ENCODE results near the gene TANC1. TPM values are rescaled to one million over a fixed set of nuclear protein-coding genes. Genes with fewer than 3 reads are reported as not detected.
"Not testable (repeated sequence)": the region's sequence is repeated elsewhere in the genome, so short reads cannot be mapped to it uniquely, and the experiment has no call there.

Gene TANC1
- total and polyA plus RNA-seq, 4 donors, result 7.8 to 58.3 (median 48.0) TPM

GRCh38 chr2:159091976-159092375 is 123.5 kb downstream of the TANC1 start:
- Histone ChIP-seq H3K4me3 (ENCODE audit: low read length in 2 of 2) (no peak overlapping the region), H3K36me3 (ENCODE audit: control insufficient read depth in 1 of 2, insufficient read depth in 2 of 2, low read length in 1 of 2) (no peaks in the 10 kb centered on the region), H3K9me3 (ENCODE audit: control insufficient read depth, low read length) (no peaks in the 10 kb centered on the region), H3K27me3 (ENCODE audit: control insufficient read depth in 1 of 2, insufficient read depth in 2 of 2, low read length in 1 of 2) (no peaks in the 10 kb centered on the region), H3K27ac (ENCODE audit: low read depth in 1 of 2, low read length in 2 of 2) (peak overlapping the region; percentile 83 to 85), H3K4me1 (ENCODE audit: control insufficient read depth in 1 of 2, insufficient read depth in 2 of 2, low read length in 2 of 2) (peaks cover 6 to 13% of the 10 kb centered on the region in 2 donors)
- no peak for DNase-seq
- ATAC-seq (ENCODE audit: low FRiP score), result no peak
- 14 to 22% methylated on average over 4 of the region's 4 CpGs for WGBS, 2 donors
- intact Hi-C loops (cut with DNase I), result loop anchor here (10.0 kb wide), 2 partner anchors 47 to 117 kb away; no protein-coding TSS in a partner anchor

GRCh38 chr2:159093497-159093896 is 125.1 kb downstream of the TANC1 start:
- Histone ChIP-seq H3K27me3 (ENCODE audit: control insufficient read depth in 1 of 2, insufficient read depth in 2 of 2, low read length in 1 of 2) (no peaks in the 10 kb centered on the region), H3K27ac (ENCODE audit: low read depth in 1 of 2, low read length in 2 of 2) (peak overlapping the region; percentile 68 to 87), H3K36me3 (ENCODE audit: control insufficient read depth in 1 of 2, insufficient read depth in 2 of 2, low read length in 1 of 2) (no peaks in the 10 kb centered on the region), H3K9me3 (ENCODE audit: control insufficient read depth, low read length) (no peaks in the 10 kb centered on the region), H3K4me3 (ENCODE audit: low read length in 2 of 2) (no peak overlapping the region), H3K4me1 (ENCODE audit: control insufficient read depth in 1 of 2, insufficient read depth in 2 of 2, low read length in 2 of 2) (peaks cover 6 to 13% of the 10 kb centered on the region in 2 donors)
- DNase-seq, result no peak
- WGBS, 2 donors, result 1 to 4% methylated on average over 2 of the region's 2 CpGs
- ATAC-seq (ENCODE audit: low FRiP score), result no peak
- intact Hi-C loops (cut with DNase I), result loop anchor here (10.0 kb wide), 2 partner anchors 49 to 119 kb away; no protein-coding TSS in a partner anchor

GRCh38 chr2:159094173-159094737 is 125.8 kb downstream of the TANC1 start:
- Histone ChIP-seq H3K4me1 (ENCODE audit: control insufficient read depth in 1 of 2, insufficient read depth in 2 of 2, low read length in 2 of 2) (peaks cover 6 to 15% of the 10 kb centered on the region in 2 donors), H3K36me3 (ENCODE audit: control insufficient read depth in 1 of 2, insufficient read depth in 2 of 2, low read length in 1 of 2) (no peaks in the 10 kb centered on the region), H3K4me3 (ENCODE audit: low read length in 2 of 2) (no peak overlapping the region), H3K27me3 (ENCODE audit: control insufficient read depth in 1 of 2, insufficient read depth in 2 of 2, low read length in 1 of 2) (no peaks in the 10 kb centered on the region), H3K9me3 (ENCODE audit: control insufficient read depth, low read length) (no peaks in the 10 kb centered on the region), H3K27ac (ENCODE audit: low read depth in 1 of 2, low read length in 2 of 2) (peak overlapping the region; percentile 45 to 89)
- intact Hi-C loops (cut with DNase I), result loop anchor here (10.0 kb wide), 2 partner anchors 49 to 119 kb away; no protein-coding TSS in a partner anchor
- ATAC-seq (ENCODE audit: low FRiP score), result peak; percentile 58
- WGBS, 2 donors, result 7 to 8% methylated on average over 10 of the region's 10 CpGs
- peak; percentile 81 to 87 for DNase-seq

GRCh38 chr2:159095813-159096212 is 127.4 kb downstream of the TANC1 start:
- no peaks in the 10 kb centered on the region for H3K9me3 ChIP-seq (ENCODE audit: control insufficient read depth, low read length)
- 74 to 79% methylated on average over 1 of the region's 1 CpG for WGBS, 2 donors
- ATAC-seq (ENCODE audit: low FRiP score) (no peak), DNase-seq (no peak)
- no peak overlapping the region for H3K27ac ChIP-seq (ENCODE audit: low read depth in 1 of 2, low read length in 2 of 2)
- intact Hi-C loops (cut with DNase I), result loop anchor here (10.0 kb wide), 2 partner anchors 51 to 121 kb away; no protein-coding TSS in a partner anchor
- H3K27me3 ChIP-seq (ENCODE audit: control insufficient read depth in 1 of 2, insufficient read depth in 2 of 2, low read length in 1 of 2), result no peaks in the 10 kb centered on the region
- no peaks in the 10 kb centered on the region for H3K36me3 ChIP-seq (ENCODE audit: control insufficient read depth in 1 of 2, insufficient read depth in 2 of 2, low read length in 1 of 2)
- H3K4me3 ChIP-seq (ENCODE audit: low read length in 2 of 2), result no peak overlapping the region
- peaks cover 4 to 15% of the 10 kb centered on the region in 2 donors for H3K4me1 ChIP-seq (ENCODE audit: control insufficient read depth in 1 of 2, insufficient read depth in 2 of 2, low read length in 2 of 2)

GRCh38 chr2:159096302-159096855 is 127.9 kb downstream of the TANC1 start:
- H3K4me1 ChIP-seq (ENCODE audit: control insufficient read depth in 1 of 2, insufficient read depth in 2 of 2, low read length in 2 of 2), result peaks cover 4 to 15% of the 10 kb centered on the region in 2 donors
- intact Hi-C loops (cut with DNase I), result loop anchor here (10.0 kb wide), 2 partner anchors 52 to 122 kb away; no protein-coding TSS in a partner anchor
- not testable (repeated sequence) for H3K36me3 ChIP-seq (ENCODE audit: control insufficient read depth in 1 of 2, insufficient read depth in 2 of 2, low read length in 1 of 2); H3K27ac ChIP-seq (ENCODE audit: low read depth in 1 of 2, low read length in 2 of 2); ATAC-seq (ENCODE audit: low FRiP score); H3K9me3 ChIP-seq (ENCODE audit: control insufficient read depth, low read length); H3K27me3 ChIP-seq (ENCODE audit: control insufficient read depth in 1 of 2, insufficient read depth in 2 of 2, low read length in 1 of 2); DNase-seq; H3K4me3 ChIP-seq (ENCODE audit: low read length in 2 of 2)
- WGBS, 2 donors, result 91 to 97% methylated on average over 8 of the region's 8 CpGs

- intact Hi-C loops (cut with DNase I), result loop anchor here (10.0 kb wide), 2 partner anchors 52 to 122 kb away; no protein-coding TSS in a partner anchor
- Histone ChIP-seq H3K36me3 (ENCODE audit: control insufficient read depth in 1 of 2, insufficient read depth in 2 of 2, low read length in 1 of 2) (no peaks in the 10 kb centered on the region), H3K4me3 (ENCODE audit: low read length in 2 of 2) (no peak overlapping the region), H3K9me3 (ENCODE audit: control insufficient read depth, low read length) (no peaks in the 10 kb centered on the region), H3K27ac (ENCODE audit: low read depth in 1 of 2, low read length in 2 of 2) (no peak overlapping the region), H3K27me3 (ENCODE audit: control insufficient read depth in 1 of 2, insufficient read depth in 2 of 2, low read length in 1 of 2) (no peaks in the 10 kb centered on the region), H3K4me1 (ENCODE audit: control insufficient read depth in 1 of 2, insufficient read depth in 2 of 2, low read length in 2 of 2) (peaks cover 4 to 14% of the 10 kb centered on the region in 2 donors)
- DNase-seq, result no peak
- 98 to 100% methylated on average over 1 of the region's 1 CpG for WGBS, 2 donors
- ATAC-seq (ENCODE audit: low FRiP score), result no peak
These were observed 128.5 kb downstream of the TANC1 start for GRCh38 chr2:159096901-159097300.

GRCh38 chr2:159098361-159098760 is 129.9 kb downstream of the TANC1 start:
- 69 to 72% methylated on average over 3 of the region's 3 CpGs for WGBS, 2 donors
- DNase-seq, result no peak
- no peaks in the 10 kb centered on the region for H3K9me3 ChIP-seq (ENCODE audit: control insufficient read depth, low read length)
- no peak for ATAC-seq (ENCODE audit: low FRiP score)
- no peaks in the 10 kb centered on the region for H3K27me3 ChIP-seq (ENCODE audit: control insufficient read depth in 1 of 2, insufficient read depth in 2 of 2, low read length in 1 of 2)
- intact Hi-C loops (cut with DNase I), result loop anchor here (10.0 kb wide), 2 partner anchors 54 to 124 kb away; no protein-coding TSS in a partner anchor
- H3K27ac ChIP-seq (ENCODE audit: low read depth in 1 of 2, low read length in 2 of 2), result no peak overlapping the region
- no peak overlapping the region for H3K4me3 ChIP-seq (ENCODE audit: low read length in 2 of 2)
- peaks cover 4% of the 10 kb centered on the region in 2 donors for H3K4me1 ChIP-seq (ENCODE audit: control insufficient read depth in 1 of 2, insufficient read depth in 2 of 2, low read length in 2 of 2)
- no peaks in the 10 kb centered on the region for H3K36me3 ChIP-seq (ENCODE audit: control insufficient read depth in 1 of 2, insufficient read depth in 2 of 2, low read length in 1 of 2)

- no peak overlapping the region for H3K4me3 ChIP-seq (ENCODE audit: low read length in 2 of 2)
- H3K27ac ChIP-seq (ENCODE audit: low read depth in 1 of 2, low read length in 2 of 2), result peak overlapping the region in 1 of 2 donors; percentile 51
- no peaks in the 10 kb centered on the region for H3K36me3 ChIP-seq (ENCODE audit: control insufficient read depth in 1 of 2, insufficient read depth in 2 of 2, low read length in 1 of 2)
- H3K4me1 ChIP-seq (ENCODE audit: control insufficient read depth in 1 of 2, insufficient read depth in 2 of 2, low read length in 2 of 2), result peaks cover 3 to 4% of the 10 kb centered on the region in 2 donors
- no peaks in the 10 kb centered on the region for H3K9me3 ChIP-seq (ENCODE audit: control insufficient read depth, low read length)
- intact Hi-C loops (cut with DNase I), result loop anchor here (10.0 kb wide), 2 partner anchors 54 to 124 kb away; no protein-coding TSS in a partner anchor
- no peaks in the 10 kb centered on the region for H3K27me3 ChIP-seq (ENCODE audit: control insufficient read depth in 1 of 2, insufficient read depth in 2 of 2, low read length in 1 of 2)
- 21 to 25% methylated on average over 3 of the region's 3 CpGs for WGBS, 2 donors
- ATAC-seq (ENCODE audit: low FRiP score), result no peak
- DNase-seq, result no peak
These were observed 130.5 kb downstream of the TANC1 start for GRCh38 chr2:159098921-159099411.
